Activated T-cell treated with anti-CD3 and anti-CD28 coated beads, Interleukin-2, amount 50 U/mL, for 4 hours (primary cell): ENCODE measurements around the gene ATE1. TPM values are rescaled to one million over a fixed set of nuclear protein-coding genes. Genes with fewer than 3 reads are reported as not detected.
"Not testable (repeated sequence)": the region's sequence is repeated elsewhere in the genome, so short reads cannot be mapped to it uniquely, and the experiment has no call there.

ENCODE experiments used
- ATAC-seq, 2 donors: fragments of 200-7000 bp; cut with Tn5 transposase; one replicate each; pipeline ENCODE4 v1.10.0; 2021
- DNase-seq: peaks from one replicate; pipeline ENCODE4 v3.0.0-alpha.2; 2020
- H3K27me3 Mint-ChIP-seq: one replicate; pipeline ENCODE4 v1.8.0; 2021; ENCODE audit warnings: low read depth, mixed read lengths
- H3K36me3 Mint-ChIP-seq: one replicate; pipeline ENCODE4 v1.8.0; 2022; ENCODE audit warnings: mixed read lengths; ENCODE audit not compliant: insufficient read depth
- H3K4me1 Mint-ChIP-seq: one replicate; pipeline ENCODE4 v1.8.0; 2021; ENCODE audit warnings: low read depth, mixed read lengths
- H3K4me3 Mint-ChIP-seq: one replicate; pipeline ENCODE4 v1.8.0; 2021; ENCODE audit warnings: mild to moderate bottlenecking, moderate library complexity, mixed read lengths
- H3K9me3 Mint-ChIP-seq: one replicate; pipeline ENCODE4 v1.8.0; 2021; ENCODE audit warnings: mixed read lengths
- total RNA-seq, 3 donors: library from RNA; stranded (reverse); gene quantifications; one replicate each; pipeline ENCODE4 v1.2.1, GENCODE V29; 2021

Gene ATE1
- total RNA-seq, 3 donors from 2014 or later = 33.6 to 41.2 (median 38.5) TPM

GRCh38 chr10:121721257-121721656, 206.6 kb downstream of the ATE1 start:
- DNase-seq = no peak
- Mint-ChIP-seq H3K4me1 (no peaks in the 10 kb centered on the region), H3K27me3 (peaks cover 17% of the 10 kb centered on the region), H3K36me3 (no peaks in the 10 kb centered on the region), H3K4me3 (no peak overlapping the region), H3K9me3 (peaks cover 10% of the 10 kb centered on the region)
- ATAC-seq = no peak

- H3K4me1 Mint-ChIP-seq = no peaks in the 10 kb centered on the region
- DNase-seq (no peak), ATAC-seq (no peak)
- H3K4me3 Mint-ChIP-seq = no peak overlapping the region
- peaks cover 10% of the 10 kb centered on the region for H3K9me3 Mint-ChIP-seq
- no peaks in the 10 kb centered on the region for H3K36me3 Mint-ChIP-seq
- H3K27me3 Mint-ChIP-seq = peaks cover 9% of the 10 kb centered on the region
These were observed 211.9 kb downstream of the ATE1 start for GRCh38 chr10:121715969-121716368.

GRCh38 chr10:121715076-121715475, 212.8 kb downstream of the ATE1 start:
- peaks cover 12% of the 10 kb centered on the region for H3K27me3 Mint-ChIP-seq

GRCh38 chr10:121713486-121713885, 214.3 kb downstream of the ATE1 start:
- Mint-ChIP-seq H3K4me3 (no peak overlapping the region), H3K9me3 (peaks cover 4% of the 10 kb centered on the region), H3K36me3 (no peaks in the 10 kb centered on the region), H3K27me3 (peaks cover 12% of the 10 kb centered on the region), H3K4me1 (no peaks in the 10 kb centered on the region)
- DNase-seq = no peak
- ATAC-seq = no peak

More at GRCh38 chr10:121715076-121715475, 212.8 kb downstream of the ATE1 start:
- H3K36me3 Mint-ChIP-seq = no peaks in the 10 kb centered on the region
- DNase-seq (no peak), ATAC-seq (no peak)
- H3K9me3 Mint-ChIP-seq = peaks cover 8% of the 10 kb centered on the region
- H3K4me3 Mint-ChIP-seq = no peak overlapping the region
- no peaks in the 10 kb centered on the region for H3K4me1 Mint-ChIP-seq

GRCh38 chr10:121710971-121711370, 216.9 kb downstream of the ATE1 start:
- no peak for DNase-seq
- Mint-ChIP-seq H3K9me3 (no peaks in the 10 kb centered on the region), H3K4me1 (no peaks in the 10 kb centered on the region), H3K36me3 (no peaks in the 10 kb centered on the region), H3K27me3 (peaks cover 13% of the 10 kb centered on the region), H3K4me3 (no peak overlapping the region)
- ATAC-seq = no peak

GRCh38 chr10:121710207-121710606, 217.6 kb downstream of the ATE1 start:
- H3K9me3 Mint-ChIP-seq = no peaks in the 10 kb centered on the region
- DNase-seq = no peak
- H3K4me1 Mint-ChIP-seq = no peaks in the 10 kb centered on the region
- H3K4me3 Mint-ChIP-seq = no peak overlapping the region
- H3K36me3 Mint-ChIP-seq = no peaks in the 10 kb centered on the region
- ATAC-seq = no peak
- H3K27me3 Mint-ChIP-seq = peaks cover 13% of the 10 kb centered on the region

- DNase-seq (no peak), ATAC-seq (no peak)
- Mint-ChIP-seq H3K36me3 (no peaks in the 10 kb centered on the region), H3K27me3 (peaks cover 13% of the 10 kb centered on the region), H3K9me3 (no peaks in the 10 kb centered on the region), H3K4me1 (no peaks in the 10 kb centered on the region), H3K4me3 (no peak overlapping the region)
These were observed 218.2 kb downstream of the ATE1 start for GRCh38 chr10:121709675-121710073.

GRCh38 chr10:121708728-121709674, 218.8 kb downstream of the ATE1 start:
- Mint-ChIP-seq H3K4me3 (no peak overlapping the region), H3K36me3 (no peaks in the 10 kb centered on the region), H3K9me3 (no peaks in the 10 kb centered on the region), H3K27me3 (peaks cover 13% of the 10 kb centered on the region), H3K4me1 (no peaks in the 10 kb centered on the region)
- ATAC-seq (no peak), DNase-seq (no peak)

GRCh38 chr10:121702351-121703320, 225.2 kb downstream of the ATE1 start:
- DNase-seq (no peak), ATAC-seq (no peak)
- Mint-ChIP-seq H3K36me3 (no peaks in the 10 kb centered on the region), H3K4me1 (no peaks in the 10 kb centered on the region), H3K9me3 (peaks cover 10% of the 10 kb centered on the region), H3K4me3 (no peak overlapping the region), H3K27me3 (no peaks in the 10 kb centered on the region)

- H3K27me3 Mint-ChIP-seq = no peaks in the 10 kb centered on the region
- no peaks in the 10 kb centered on the region for H3K36me3 Mint-ChIP-seq
- DNase-seq (no peak), ATAC-seq (no peak)
- H3K9me3 Mint-ChIP-seq = peaks cover 10% of the 10 kb centered on the region
- H3K4me3 Mint-ChIP-seq = no peak overlapping the region
- H3K4me1 Mint-ChIP-seq = no peaks in the 10 kb centered on the region
These were observed 227.4 kb downstream of the ATE1 start for GRCh38 chr10:121700416-121700815.

GRCh38 chr10:121699703-121700102, 228.1 kb downstream of the ATE1 start:
- not testable (repeated sequence) for H3K4me1 Mint-ChIP-seq, DNase-seq, ATAC-seq, H3K36me3 Mint-ChIP-seq, H3K27me3 Mint-ChIP-seq, H3K4me3 Mint-ChIP-seq, H3K9me3 Mint-ChIP-seq

GRCh38 chr10:121698902-121699301, 228.9 kb downstream of the ATE1 start:
- peaks cover 10% of the 10 kb centered on the region for H3K9me3 Mint-ChIP-seq
- H3K27me3 Mint-ChIP-seq = peaks cover 2% of the 10 kb centered on the region
- H3K36me3 Mint-ChIP-seq = no peaks in the 10 kb centered on the region
- ATAC-seq = no peak
- H3K4me3 Mint-ChIP-seq = no peak overlapping the region
- no peak for DNase-seq
- H3K4me1 Mint-ChIP-seq = no peaks in the 10 kb centered on the region

GRCh38 chr10:121698336-121698735, 229.5 kb downstream of the ATE1 start:
- Mint-ChIP-seq H3K36me3 (no peaks in the 10 kb centered on the region), H3K4me3 (no peak overlapping the region), H3K27me3 (peaks cover 2% of the 10 kb centered on the region), H3K4me1 (no peaks in the 10 kb centered on the region), H3K9me3 (peaks cover 10% of the 10 kb centered on the region)
- DNase-seq = no peak
- ATAC-seq = no peak

- no peak for ATAC-seq
- no peak for DNase-seq
- Mint-ChIP-seq H3K27me3 (peaks cover 2% of the 10 kb centered on the region), H3K9me3 (peaks cover 10% of the 10 kb centered on the region), H3K4me1 (no peaks in the 10 kb centered on the region), H3K4me3 (no peak overlapping the region), H3K36me3 (no peaks in the 10 kb centered on the region)
These were observed 231.0 kb downstream of the ATE1 start for GRCh38 chr10:121696854-121697253.
